Gastroesophageal sphincter (tissue), 4 donors: ENCODE data around the gene MOCOS. TPM values are rescaled to one million over a fixed set of nuclear protein-coding genes. Genes with fewer than 3 reads are reported as not detected.

Experiments
- ATAC-seq: fragments of 150-250 bp; one replicate; pipeline ENCODE4 v1.9.1; 2016; ENCODE audit warnings: mild to moderate bottlenecking, moderate library complexity
- H3K27ac ChIP-seq, 4 donors: fragments of 200-600 bp; sonication (generic) in 3 of 4; 1 replicate in 3 of 4; 2 replicates in 1 of 4; pipeline ENCODE4 v1.5.1; 2016 to 2019
- H3K27me3 ChIP-seq: fragments of 200-600 bp; sonication (generic); one replicate; pipeline ENCODE4 v1.5.1; 2019
- H3K36me3 ChIP-seq, 2 donors: fragments of 200-600 bp; sonication (generic); one replicate each; pipeline ENCODE4 v1.5.1; 2019; ENCODE audit warnings: control low read depth in 1 of 2
- H3K4me1 ChIP-seq, 3 donors: fragments of 200-600 bp; sonication (generic); 1 replicate in 2 of 3; 2 replicates in 1 of 3; pipeline ENCODE4 v1.5.1; 2016 to 2019; ENCODE audit warnings: control low read depth in 2 of 3
- H3K4me3 ChIP-seq, 2 donors: fragments of 200-600 bp; sonication (generic); one replicate each; pipeline ENCODE4 v1.5.1; 2019; ENCODE audit warnings: mild to moderate bottlenecking in 1 of 2, moderate library complexity in 1 of 2
- H3K9me3 ChIP-seq, 3 donors: fragments of 200-600 bp; sonication (generic); one replicate each; pipeline ENCODE4 v1.5.1; 2017 to 2019; ENCODE audit warnings: control low read depth in 2 of 3
- CTCF ChIP-seq, 4 experiments: fragments of 200-600 bp in 2 of 4; fragments of 450-650 bp in 2 of 4; sonication (generic) in 1 of 4; IDR thresholded peaks; one replicate each; pipeline ENCODE4 v1.5.1; 2017 to 2019; ENCODE audit warnings: antibody characterized with exemption in 4 of 4, mild to moderate bottlenecking in 2 of 4, moderate library complexity in 2 of 4
- EP300 ChIP-seq: sonication (generic); formaldehyde crosslinking; IDR thresholded peaks from one replicate; pipeline ENCODE4 v1.6.1; 2017; ENCODE audit warnings: antibody characterized with exemption, mild to moderate bottlenecking
- POLR2A ChIP-seq, 2 donors: fragments of 450-650 bp; IDR thresholded peaks; one replicate each; pipeline ENCODE4 v1.6.1; 2017; ENCODE audit warnings: antibody characterized with exemption in 2 of 2, mild to moderate bottlenecking in 2 of 2, moderate library complexity in 1 of 2
- POLR2AphosphoS5 ChIP-seq: sonication (generic); formaldehyde crosslinking; IDR thresholded peaks from one replicate; pipeline ENCODE4 v1.6.1; 2017; ENCODE audit warnings: antibody characterized with exemption
- WGBS, 2 donors: methylation state at CpG; one replicate each; pipeline ENCODE4 v1.1.5; 2018; ENCODE audit warnings: low coverage in 1 of 2; 5-methylcytosine and 5-hydroxymethylcytosine counted together
- total RNA-seq, 4 donors: library from RNA; depleted of rRNA; stranded (reverse); fragments of >200 nt; gene quantifications; one replicate each; pipeline ENCODE4 v1.1.0, GENCODE V29; 2016

MOCOS gene
- total RNA-seq, 4 donors from 2014 or later, result 1.3 to 2.1 (median 1.7) TPM

- no peaks in the 10 kb centered on the region for H3K36me3 ChIP-seq
- no peak for ATAC-seq
- peaks cover 8% of the 10 kb centered on the region for H3K27me3 ChIP-seq
- H3K4me3 ChIP-seq, result no peak overlapping the region
- H3K4me1 ChIP-seq, result no peaks in the 10 kb centered on the region
- no peak overlapping the region for H3K27ac ChIP-seq
- 89% methylated on average over 1 of the region's 2 CpGs; no CpG with 5 or more reads in 1 of the 2 donors for WGBS, 2 donors
- peaks cover 0 to 12% (median 0%) of the 10 kb centered on the region in 3 donors for H3K9me3 ChIP-seq
- TF ChIP-seq POLR2A (IDR thresholded peaks at IDR 0.05) (no peak), CTCF (IDR thresholded peaks at IDR 0.05) (no peak), POLR2AphosphoS5 (no peak), EP300 (no peak)
Observed at GRCh38 chr18:36287653-36288052, 100.4 kb downstream of the MOCOS start.

GRCh38 chr18:36288689-36289088 lies 101.4 kb downstream of the MOCOS start:
- TF ChIP-seq EP300 (no peak), POLR2AphosphoS5 (no peak), POLR2A (IDR thresholded peaks at IDR 0.05) (no peak), CTCF (IDR thresholded peaks at IDR 0.05) (no peak)
- Histone ChIP-seq H3K27ac (no peak overlapping the region), H3K36me3 (no peaks in the 10 kb centered on the region), H3K9me3 (peaks cover 0 to 12% (median 0%) of the 10 kb centered on the region in 3 donors), H3K4me1 (no peaks in the 10 kb centered on the region), H3K4me3 (no peak overlapping the region), H3K27me3 (peaks cover 3% of the 10 kb centered on the region)
- no peak for ATAC-seq

- Histone ChIP-seq H3K27me3 (peaks cover 10% of the 10 kb centered on the region), H3K27ac (no peak overlapping the region), H3K4me1 (peaks cover 0 to 31% (median 8%) of the 10 kb centered on the region in 3 donors), H3K9me3 (peaks cover 0 to 3% (median 0%) of the 10 kb centered on the region in 3 donors), H3K36me3 (no peaks in the 10 kb centered on the region), H3K4me3 (no peak overlapping the region)
- no peak for TF ChIP-seq CTCF (IDR thresholded peaks at IDR 0.05)
- no peak for TF ChIP-seq EP300
- TF ChIP-seq POLR2A (IDR thresholded peaks at IDR 0.05), result no peak
- no peak for TF ChIP-seq POLR2AphosphoS5
- WGBS, 2 donors, result 40 to 90% methylated on average over 1 of the region's 1 CpG
- no peak for ATAC-seq
Observed at GRCh38 chr18:36294031-36294430, 106.7 kb downstream of the MOCOS start.

- Histone ChIP-seq H3K36me3 (no peaks in the 10 kb centered on the region), H3K9me3 (no peaks in the 10 kb centered on the region), H3K27me3 (peaks cover 10% of the 10 kb centered on the region), H3K4me1 (peaks cover 0 to 39% (median 8%) of the 10 kb centered on the region in 3 donors), H3K4me3 (no peak overlapping the region), H3K27ac (no peak overlapping the region)
- 75% methylated on average over 1 of the region's 1 CpG; no CpG with 5 or more reads in 1 of the 2 donors for WGBS, 2 donors
- ATAC-seq, result no peak
- TF ChIP-seq POLR2AphosphoS5 (no peak), POLR2A (IDR thresholded peaks at IDR 0.05) (no peak), EP300 (no peak), CTCF (IDR thresholded peaks at IDR 0.05) (no peak)
Observed at GRCh38 chr18:36295214-36295613, 107.9 kb downstream of the MOCOS start.

GRCh38 chr18:36295880-36296301 lies 108.6 kb downstream of the MOCOS start:
- H3K9me3 ChIP-seq, result no peaks in the 10 kb centered on the region
- peaks cover 10% of the 10 kb centered on the region for H3K27me3 ChIP-seq
- peak overlapping the region; percentile 37 to 88 for H3K4me3 ChIP-seq
- 17 to 35% methylated on average over 14 to 15 of the region's 21 CpGs for WGBS, 2 donors
- ATAC-seq, result no peak
- peaks cover 0 to 39% (median 8%) of the 10 kb centered on the region in 3 donors for H3K4me1 ChIP-seq
- TF ChIP-seq EP300, result no peak
- TF ChIP-seq POLR2AphosphoS5, result no peak
- TF ChIP-seq CTCF (IDR thresholded peaks at IDR 0.05), result no peak
- no peak for TF ChIP-seq POLR2A (IDR thresholded peaks at IDR 0.05)
- H3K27ac ChIP-seq, result peak overlapping the region in 2 of 4 donors; percentile 84
- H3K36me3 ChIP-seq, result no peaks in the 10 kb centered on the region
